GM19193 (cell line): ENCODE data around the gene MXRA7.

Source experiments
- POLR2A ChIP-seq: IDR thresholded peaks from 4 replicates; pipeline ENCODE4 v1.6.1; 2011; ENCODE audit not compliant: insufficient read depth, insufficient read length; ENCODE audit errors: extremely low read depth

Gene MXRA7

GRCh38 chr17:76707985-76708807 lies 2.6 kb downstream of the MXRA7 start:
- no peak for TF ChIP-seq POLR2A

- no peak for TF ChIP-seq POLR2A
These were observed 3.9 kb downstream of the MXRA7 start for GRCh38 chr17:76706817-76707216.

DNA sequence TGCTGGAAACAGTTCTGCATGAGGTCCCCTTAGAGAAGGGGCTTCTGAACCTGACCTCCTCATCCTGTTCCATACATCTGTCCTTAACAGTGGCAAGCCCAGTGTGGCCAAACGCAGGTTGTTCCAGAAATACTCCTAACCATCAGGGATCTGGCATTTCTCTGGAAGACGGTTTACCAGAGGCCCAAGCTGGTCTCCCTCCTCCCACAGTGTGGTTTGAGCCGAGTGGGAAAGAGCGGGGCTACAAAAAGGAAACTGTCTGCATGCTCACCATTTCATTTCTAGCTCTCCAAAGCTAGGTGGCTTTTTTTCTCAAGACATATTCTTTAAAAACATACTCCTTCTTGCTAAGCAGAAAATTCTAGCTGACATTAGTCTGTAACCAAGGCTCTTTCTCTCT lies 6.0 kb downstream of the MXRA7 start:
- no peak for TF ChIP-seq POLR2A

- TF ChIP-seq POLR2A = no peak
These were observed 7.7 kb downstream of the MXRA7 start for GRCh38 chr17:76702941-76703637.

GRCh38 chr17:76702076-76702475 lies 8.7 kb downstream of the MXRA7 start:
- no peak for TF ChIP-seq POLR2A

DNA sequence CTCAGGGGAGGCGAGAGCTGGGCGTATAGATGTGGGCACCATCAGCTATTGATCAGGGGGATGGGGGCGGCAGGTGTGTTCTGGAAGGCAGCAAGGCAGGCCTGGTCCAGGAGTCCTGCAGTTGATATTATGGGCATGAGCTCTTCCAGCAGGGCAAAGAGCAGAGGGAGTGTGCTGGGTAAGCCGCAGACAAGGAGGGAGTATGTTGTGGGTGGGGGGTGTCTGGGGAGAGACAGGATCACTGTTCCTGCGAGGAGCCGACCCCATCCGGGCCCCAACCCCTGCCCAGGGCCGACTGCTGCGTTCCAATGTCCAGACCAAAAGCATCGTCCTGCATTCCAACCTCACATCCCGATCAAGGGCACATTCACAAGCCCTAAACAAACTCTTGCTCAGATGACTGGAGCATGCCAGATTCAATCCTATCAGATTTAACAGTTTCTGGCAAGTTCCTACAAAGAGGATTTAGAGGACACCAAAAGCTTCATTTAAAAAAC lies 9.2 kb downstream of the MXRA7 start:
- TF ChIP-seq POLR2A = no peak

- no peak for TF ChIP-seq POLR2A
These were observed 9.9 kb downstream of the MXRA7 start for GRCh38 chr17:76700617-76701470.

DNA sequence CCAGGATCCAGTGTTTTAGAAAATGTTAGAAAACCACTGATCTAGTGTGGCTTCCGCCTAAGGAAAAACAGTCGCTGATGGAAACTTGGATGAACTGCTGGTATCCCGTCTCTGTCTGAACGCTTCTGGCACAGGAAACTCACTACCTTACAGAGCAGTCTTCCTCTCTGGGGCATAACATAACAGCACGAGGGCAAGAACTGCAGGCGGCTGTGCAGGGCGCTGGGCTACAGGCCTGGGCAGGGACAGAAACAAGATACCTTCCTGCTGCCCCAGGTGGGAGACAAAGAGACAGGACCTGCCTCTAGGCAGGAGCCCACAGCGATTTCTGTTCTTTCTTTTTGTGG lies 10.5 kb downstream of the MXRA7 start:
- TF ChIP-seq POLR2A = no peak

DNA sequence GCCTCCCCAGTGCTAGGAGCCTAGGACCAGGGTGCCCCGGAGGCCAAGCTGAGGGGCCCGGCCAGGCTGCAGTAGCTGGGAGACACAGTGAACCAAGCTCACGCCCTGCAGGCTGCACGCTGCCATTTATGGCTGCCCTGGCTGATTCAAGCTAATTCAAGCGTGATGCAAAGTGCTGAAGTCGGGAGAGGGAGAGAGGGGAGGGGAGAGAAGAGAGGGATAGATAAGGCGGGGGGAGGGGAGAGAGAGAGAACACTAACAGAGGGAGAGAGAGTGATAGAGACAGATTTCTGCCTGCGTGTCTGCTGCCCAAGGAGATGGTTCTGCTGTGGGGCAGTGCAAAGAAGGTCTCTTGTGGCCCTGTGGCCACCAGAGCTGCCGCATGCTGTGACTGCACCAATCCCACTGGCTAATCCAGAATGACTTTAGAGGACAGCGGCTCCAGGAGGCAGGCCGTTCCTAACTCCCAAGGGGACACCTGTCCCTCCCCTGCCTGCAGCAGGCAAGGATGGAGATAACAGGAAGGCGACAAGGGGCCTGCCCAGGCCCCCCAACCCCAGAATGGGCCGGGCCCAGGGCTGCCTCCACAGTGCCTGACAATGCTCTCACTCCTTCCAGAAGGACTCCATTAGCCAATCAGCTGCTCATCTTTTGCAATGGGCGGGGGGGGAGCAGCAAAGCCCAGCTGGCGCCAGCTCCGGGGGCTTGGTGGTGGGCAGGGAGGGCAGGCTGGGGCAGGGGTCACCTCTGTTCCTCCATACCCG lies 12.9 kb downstream of the MXRA7 start:
- no peak for TF ChIP-seq POLR2A

- TF ChIP-seq POLR2A = no peak
These were observed 13.7 kb downstream of the MXRA7 start for GRCh38 chr17:76696763-76697701.

- no peak for TF ChIP-seq POLR2A
These were observed 15.5 kb downstream of the MXRA7 start for GRCh38 chr17:76695059-76695831.

GRCh38 chr17:76691379-76692191 lies 19.2 kb downstream of the MXRA7 start:
- no peak for TF ChIP-seq POLR2A
